NCI-H187 treated with DMSO at 0.1 percent for 48 hours (cell line): ENCODE data around the gene ZNF646.

Source experiments
- DNase-seq: peaks from one replicate; lab custom pipeline; 2025; lab: John Stamatoyannopoulos, UW

Gene ZNF646

DNA sequence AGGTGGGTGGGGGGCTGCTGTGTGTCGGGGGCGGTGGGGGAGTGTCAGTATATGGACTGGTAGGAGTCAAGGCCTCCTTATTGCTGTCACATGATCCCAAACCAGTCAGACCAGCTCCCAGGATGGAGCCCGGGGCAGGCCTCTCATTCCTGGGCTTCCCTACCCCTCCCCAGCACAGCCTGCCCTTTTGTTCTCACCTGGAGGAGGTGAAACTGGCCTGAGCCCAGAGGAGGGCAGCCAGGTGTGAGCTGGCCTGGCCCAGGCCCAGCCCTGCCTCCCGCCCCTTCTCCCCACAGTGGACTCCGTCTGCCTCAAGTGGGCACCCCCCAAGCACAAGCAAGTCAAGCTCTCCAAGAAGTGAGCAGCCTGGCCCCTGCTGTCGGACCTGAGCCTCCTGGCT, 56.7 kb downstream of the ZNF646 start:
- no peak for DNase-seq

DNA sequence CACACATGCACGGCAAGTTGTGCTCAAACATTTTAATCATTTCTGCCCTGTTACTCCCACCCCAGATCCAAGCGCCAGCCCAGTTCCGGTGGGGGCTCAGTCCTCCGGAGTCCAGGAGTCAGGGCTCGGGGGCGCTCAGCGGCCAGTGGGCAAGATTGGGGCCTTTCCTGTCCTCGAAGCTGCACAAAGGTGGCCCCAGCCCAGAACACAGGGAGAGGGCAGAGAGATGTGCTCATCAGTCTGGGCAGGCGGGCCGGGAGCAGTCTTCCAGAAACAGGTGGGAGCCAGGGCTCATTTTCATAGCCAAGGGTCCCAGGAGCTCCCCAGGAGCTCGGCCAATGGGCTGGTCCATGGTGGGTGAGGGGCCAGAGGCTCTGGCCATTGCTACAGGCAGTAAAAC, 57.2 kb downstream of the ZNF646 start:
- no peak for DNase-seq

DNA sequence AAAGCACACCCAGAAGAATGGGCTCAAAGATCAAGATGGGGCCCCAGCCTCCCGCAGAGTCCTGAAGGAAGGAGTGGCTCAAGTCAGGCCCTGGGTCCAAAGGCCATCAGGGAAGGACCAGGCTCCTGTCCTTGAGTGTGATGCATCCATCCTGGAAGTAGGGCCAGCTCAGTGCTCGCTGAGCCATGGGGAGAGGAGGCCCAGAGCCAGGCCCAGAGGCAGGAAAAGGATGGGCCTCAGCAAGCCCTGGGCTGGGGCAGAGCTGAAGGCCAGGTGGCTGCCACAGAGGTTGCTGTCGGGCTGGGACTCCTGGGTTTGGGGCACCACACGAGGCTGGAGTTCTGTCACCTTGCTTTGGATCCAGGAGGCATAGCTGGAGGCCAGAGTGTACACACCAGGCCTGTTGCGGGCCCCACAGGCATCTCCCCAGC, 57.6 kb downstream of the ZNF646 start:
- DNase-seq = no peak

DNA sequence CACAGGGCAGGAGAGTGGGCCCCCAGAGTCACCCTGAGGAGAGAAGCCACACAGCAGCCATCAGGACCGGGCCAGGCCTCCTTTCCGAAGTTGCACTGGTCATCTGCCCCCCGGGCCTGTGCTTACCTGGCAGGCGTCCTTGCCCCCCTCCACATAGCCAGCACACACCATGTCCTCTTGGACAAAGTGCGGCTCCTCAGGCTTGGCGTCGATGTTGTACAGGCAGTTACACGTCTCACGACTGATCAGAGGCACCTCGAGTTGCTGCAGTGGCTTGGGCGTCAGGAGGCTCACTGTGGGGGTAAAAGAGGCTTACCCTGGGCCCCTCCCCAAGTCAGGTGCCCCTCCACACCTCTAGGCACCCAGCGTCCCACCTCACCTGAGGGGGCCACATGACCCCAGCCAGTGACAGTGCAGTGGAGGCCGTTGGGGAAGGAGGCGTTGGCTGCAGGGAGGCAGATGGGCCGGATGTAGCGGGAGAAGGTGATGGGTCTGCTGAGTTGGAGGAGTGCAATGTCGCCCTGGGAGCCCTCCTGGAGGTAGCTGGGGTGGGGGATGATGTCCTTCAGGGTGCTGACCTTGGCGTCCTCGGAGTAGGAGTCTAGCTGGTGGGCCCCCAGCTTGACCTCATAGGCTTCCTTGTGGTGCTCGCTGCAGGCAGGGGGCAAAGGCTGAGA, 58.2 kb downstream of the ZNF646 start:
- no peak for DNase-seq

DNA sequence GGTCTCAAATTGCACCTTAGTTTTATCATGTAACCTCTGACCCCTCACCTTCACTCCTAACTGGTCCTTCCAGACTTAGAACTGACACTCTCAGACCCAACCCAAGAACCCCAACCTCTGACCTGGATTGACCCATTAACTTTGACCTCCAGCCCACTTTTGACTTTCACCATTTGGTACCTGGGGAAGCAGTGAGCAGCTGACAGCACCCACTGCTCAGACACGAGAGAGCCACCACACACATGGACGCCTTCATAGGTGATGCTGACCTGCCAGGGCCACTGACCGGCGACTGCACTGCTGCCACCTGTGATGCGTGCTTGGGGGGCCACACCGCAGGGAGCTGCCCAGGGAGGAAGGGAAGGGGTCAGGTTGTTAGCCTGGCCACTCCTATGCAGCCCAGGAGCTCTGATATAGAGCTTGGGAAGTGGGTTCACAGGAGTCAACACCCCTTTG, 58.9 kb downstream of the ZNF646 start:
- DNase-seq = no peak
